Measurements from ENCODE around the gene SGTA. TPM values are rescaled to one million over a fixed set of nuclear protein-coding genes. Genes with fewer than 3 reads are reported as not detected.

SGTA gene
- total RNA-seq, 1 donor from 2014 or later: 49.1 TPM

DNA sequence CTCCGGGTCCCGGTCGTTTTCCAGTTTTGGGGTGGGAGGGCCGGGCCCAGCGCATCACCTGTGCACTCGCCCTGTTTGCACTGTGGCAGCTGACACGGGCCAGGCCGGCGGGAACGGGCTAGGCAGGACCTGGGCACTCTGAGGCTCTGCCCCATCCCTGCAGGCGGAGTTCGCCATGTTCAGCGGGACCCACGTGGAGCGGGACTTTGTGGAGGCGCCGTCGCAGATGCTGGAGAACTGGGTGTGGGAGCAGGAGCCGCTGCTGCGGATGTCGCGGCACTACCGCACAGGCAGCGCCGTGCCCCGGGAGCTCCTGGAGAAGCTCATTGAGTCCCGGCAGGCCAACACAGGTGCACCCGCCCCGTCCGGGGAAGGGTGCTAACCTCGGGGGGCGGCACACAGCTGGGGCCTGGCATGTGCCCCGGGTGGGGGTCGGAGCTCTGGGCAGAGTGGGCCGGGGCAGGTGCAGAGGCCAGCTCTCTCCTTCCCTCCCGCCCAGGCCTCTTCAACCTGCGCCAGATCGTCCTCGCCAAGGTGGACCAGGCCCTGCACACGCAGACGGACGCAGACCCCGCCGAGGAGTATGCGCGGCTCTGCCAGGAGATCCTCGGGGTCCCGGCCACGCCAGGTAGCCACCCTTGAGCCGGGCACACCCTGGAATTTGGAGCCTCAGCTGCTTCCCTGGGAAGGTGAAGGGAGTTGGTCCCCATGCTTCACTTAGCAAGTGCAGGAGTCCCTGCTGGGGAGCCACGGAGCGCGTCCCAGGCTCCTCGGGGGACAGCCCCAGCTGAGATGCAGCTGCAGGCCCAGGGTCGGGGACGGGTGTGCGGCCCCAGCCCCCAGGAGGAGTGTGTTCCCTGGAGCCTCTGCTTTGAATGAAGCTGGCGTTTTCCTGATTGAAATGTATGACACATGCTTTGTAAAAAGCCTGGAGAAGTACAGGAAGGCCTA, 27.3 kb upstream of the SGTA start:
- no peak for DNase-seq (ENCODE audit: low read depth, low spot score)

DNA sequence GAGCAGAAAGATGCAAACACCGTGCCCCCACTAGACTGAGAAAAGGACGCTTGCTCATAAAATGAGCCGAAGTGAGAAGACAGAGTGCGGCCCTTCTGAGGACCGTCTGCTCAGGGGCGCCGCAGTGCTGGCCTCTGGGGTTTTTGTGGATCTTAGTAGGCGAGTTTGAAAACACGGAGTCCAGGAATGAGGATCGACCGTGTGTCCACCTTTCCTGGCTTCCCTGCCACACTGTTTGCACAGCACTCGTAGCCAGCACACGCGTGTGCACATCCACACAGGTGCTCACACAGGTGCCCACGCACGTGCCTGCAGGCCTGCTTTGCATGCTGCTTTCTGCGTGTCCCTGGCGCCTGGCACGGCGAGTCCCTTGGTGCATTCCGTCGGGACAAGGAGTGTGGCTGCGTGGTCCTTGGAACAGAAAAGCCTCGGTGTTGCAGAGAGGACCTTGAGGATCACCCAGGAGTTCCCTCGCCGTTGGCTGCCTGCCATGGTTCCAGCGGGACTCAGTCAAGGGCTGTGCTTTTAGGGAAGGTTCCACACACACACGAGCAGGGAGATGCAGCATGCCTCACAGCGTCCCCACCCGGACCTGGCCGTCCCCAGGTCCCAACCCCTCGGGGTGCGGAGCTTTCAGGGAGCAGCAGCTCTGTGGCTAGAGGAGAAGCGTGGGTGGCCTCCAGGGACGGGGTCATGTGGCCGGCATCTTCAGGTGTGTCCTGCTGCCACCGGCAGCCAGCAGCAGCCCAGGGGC, 26.5 kb upstream of the SGTA start:
- no peak for DNase-seq (ENCODE audit: low read depth, low spot score)

DNA sequence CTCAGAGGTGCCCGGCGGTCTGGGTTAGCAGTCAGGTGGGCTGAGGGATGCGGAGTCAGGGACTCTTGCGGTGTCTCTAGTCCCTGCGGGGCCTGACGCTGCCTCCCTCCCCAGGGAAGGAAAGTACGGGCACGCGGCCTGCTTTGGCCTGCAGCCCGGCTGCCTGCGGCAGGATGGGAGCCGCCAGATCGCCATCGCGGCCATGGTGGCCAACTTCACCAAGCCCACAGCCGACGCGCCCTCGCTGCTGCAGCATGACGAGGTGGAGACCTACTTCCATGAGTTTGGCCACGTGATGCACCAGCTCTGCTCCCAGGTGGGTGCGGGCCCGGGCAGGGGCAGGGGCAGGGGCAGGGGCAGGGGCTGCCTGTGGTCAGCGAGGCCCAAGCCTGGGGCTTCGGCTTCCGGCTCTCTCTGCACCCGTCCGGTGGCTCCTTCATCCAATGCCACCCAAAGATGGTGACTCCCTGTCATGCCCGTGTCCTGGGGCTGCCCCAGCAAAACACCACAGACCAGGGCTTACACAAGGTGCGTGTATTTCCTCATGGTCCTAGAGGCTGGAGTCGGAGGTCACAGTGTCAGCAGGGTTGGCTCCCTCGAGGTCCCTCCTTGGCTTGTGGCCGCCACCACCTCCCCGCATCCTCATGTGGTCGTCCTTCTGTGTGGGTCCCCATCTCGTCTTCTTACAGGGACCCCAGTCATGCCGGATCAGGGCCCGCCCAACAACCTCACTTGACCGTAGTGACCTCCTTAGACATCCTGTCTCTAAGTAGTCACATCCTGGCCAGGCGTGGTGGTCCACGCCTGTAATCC, 25.3 kb upstream of the SGTA start:
- DNase-seq (ENCODE audit: low read depth, low spot score): no peak

DNA sequence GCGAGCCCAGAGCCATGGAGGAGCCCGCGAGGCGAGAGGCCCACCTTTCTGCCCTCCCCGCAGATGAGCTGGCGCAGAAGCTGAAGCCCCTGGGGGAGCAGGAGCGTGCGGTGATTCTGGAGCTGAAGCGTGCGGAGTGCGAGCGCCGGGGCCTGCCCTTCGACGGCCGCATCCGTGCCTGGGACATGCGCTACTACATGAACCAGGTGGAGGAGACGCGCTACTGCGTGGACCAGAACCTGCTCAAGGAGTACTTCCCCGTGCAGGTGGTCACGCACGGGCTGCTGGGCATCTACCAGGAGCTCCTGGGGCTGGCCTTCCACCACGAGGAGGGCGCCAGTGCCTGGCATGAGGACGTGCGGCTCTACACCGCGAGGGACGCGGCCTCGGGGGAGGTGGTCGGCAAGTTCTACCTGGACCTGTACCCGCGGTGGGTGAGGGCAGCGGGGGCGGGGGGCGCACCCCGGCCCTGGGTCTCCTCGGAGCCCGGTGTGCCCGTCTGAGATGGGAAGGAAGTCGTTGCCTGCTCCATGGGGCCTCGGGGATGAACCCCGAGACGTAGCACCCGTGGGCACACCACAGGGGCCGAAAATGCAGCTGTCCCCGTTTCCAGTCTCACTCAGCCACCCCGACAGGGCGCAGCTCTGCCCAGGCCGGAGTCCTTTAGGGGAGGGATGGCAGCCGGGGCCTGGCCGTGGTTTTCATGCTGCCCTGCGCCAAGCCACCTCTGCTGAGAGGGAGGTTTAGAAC, 24.5 kb upstream of the SGTA start:
- no peak for DNase-seq (ENCODE audit: low read depth, low spot score)

DNA sequence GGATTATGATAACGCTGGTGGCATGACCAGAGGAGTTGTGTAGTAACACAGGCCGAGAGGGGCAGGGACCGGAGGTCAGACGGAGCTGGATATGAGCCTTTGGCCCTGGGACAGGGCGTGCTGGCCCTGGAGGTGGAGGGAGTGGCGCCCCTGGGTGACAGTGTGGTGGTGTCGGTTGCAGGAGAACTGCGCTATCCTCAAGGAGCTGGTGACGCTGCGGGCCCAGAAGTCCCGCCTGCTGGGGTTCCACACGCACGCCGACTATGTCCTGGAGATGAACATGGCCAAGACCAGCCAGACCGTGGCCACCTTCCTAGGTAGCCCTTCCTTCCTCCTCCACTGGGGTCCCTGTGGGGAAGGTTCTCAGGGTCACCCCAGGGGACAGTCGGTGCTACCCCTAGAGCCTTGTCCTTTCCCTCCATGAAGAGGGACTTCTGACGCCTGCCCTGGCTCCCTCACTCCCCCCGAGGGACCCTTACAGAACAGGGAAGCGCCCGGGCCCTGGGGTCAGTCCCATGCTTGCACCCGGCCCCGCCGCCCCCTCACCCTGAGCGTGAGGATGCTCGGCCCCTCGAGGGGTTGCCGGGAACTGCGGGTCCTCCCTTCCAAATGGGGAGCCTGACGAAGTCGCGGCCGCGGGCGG, 23.8 kb upstream of the SGTA start:
- no peak for DNase-seq (ENCODE audit: low read depth, low spot score)

DNA sequence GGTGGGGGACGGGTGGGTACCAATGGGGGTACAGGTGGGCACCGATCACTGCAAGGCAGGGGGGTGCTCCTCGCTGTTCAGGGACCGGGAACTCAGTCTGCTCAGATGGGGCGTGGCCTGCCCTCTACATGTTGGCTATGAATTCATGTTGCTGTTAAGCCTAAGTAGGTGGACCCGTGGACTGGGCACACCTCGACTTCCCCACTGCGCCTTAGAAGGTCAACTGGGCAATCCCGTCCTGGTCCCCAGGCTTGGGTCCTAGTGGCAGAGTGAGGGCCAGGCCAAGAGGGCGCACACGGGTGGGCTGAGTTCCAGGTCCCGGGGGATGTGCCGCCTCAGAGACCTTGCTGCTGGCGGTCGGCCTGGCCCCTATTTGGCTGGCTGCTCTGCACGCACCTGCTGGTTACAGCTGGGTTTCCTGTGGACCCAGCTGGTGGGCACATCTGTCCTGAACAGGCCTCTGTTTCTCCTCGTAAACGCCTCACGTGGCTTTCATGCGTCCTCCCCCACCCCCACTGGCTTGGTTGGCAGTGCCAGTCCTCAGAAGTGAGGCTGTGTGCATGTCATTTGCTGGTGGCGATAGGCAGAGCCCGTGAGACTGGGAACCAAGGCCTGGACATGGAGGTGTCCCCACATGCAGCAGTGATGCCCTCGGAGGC, 23.0 kb upstream of the SGTA start:
- DNase-seq (ENCODE audit: low read depth, low spot score): no peak

DNA sequence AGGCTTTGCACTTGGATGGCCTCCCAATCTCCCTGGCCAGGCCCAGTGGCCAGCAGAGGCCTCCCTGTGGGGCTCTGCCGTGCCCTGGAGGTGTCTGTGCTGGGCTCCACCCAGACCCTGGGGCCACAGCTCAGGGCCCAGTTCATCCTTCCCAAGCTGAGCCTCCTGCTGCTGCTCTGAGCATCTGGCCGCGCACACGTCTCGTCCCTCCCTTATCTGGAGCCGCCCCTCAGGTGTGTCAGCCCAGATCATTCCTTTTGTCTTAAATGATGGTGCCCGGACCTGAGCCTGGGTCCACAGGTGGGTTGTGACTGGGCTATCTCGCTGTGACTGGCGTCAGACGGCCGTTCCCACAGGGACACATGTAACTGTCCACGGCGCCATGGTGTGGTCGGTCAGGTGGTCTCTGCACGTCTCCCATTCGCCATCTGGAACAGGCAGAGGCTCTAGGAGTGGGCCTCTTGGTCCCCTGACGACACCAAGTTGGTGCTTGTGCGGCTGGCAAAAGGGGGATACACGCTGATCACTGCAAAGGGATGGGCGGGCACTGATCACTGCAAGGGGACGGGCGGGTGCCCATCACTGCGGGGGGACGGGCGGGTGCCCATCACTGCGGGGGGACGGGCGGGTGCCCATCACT, 22.3 kb upstream of the SGTA start:
- DNase-seq (ENCODE audit: low read depth, low spot score): no peak

DNA sequence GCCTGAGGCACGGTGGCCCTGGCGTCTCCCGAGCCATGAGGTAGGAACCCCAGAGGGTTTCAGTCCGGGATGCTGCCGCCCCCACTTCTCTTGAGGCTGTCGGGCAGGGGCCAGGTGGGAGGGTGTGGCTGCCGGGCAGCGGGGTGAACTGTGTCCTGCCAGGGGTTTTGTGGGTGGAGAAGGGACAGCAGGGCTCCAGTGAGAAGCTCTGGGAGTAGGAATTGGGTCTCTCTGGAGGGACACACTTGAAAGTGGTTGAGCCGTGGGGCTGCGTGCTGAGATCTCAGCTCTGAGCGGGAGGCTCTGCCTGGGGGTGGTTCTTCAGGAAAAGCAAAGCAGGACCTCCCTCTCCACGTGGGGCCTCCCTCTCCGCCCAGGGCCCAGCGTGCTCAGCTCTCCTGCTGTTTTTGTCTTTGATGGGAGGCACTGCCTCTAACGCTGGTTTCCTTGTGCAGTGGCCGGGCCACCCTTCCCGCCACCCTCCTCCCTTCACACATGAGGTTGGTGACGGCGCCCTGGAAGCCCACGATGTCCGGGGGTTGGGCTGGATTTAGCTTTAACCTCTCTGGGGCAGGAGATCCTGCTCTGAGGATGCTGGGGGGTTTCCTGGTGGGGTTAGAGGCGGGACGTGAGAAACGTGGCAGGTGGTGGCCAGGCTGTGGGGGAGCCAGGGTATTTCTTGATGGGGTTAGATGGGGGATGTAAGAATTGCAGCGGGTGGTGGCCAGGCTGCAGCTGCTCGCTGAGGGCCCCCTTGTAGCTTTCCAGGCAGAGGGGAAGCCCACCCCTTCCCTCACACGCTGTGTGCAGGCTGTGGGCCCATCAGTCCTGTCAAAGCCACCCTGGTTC, 21.3 kb upstream of the SGTA start:
- no peak for DNase-seq (ENCODE audit: low read depth, low spot score)

DNA sequence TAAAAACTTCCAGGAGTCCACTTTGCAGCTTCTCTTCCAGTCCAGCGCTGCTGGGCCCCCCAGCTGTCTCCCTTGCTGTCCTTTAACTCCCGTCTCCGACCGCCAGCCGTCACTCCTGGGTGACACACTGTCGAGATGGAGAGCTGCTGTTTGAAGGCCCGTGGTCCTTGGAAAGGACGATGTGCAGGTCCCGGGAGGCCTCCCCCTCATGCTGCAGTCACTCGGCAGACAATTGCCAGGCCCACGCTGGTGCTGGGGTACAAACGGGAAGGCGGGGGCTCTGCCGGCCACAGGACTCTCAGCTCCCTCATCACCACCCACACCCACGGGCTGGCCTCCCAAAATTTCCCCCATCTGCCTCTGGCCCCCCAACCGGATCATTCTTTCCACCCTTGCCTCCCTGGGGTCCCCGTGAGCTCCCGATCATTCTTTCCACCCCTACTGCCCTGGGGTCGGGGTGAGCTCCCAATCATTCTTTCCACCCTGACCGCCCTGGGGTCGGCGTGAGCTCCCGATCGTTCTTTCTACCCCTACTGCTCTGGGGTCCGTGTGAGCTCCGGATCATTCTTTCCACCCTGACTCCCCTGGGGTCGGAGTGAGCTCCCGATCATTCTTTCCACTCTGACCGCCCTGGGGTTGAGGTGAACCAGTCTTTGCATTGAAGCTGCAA, 20.5 kb upstream of the SGTA start:
- no peak for DNase-seq (ENCODE audit: low read depth, low spot score)

DNA sequence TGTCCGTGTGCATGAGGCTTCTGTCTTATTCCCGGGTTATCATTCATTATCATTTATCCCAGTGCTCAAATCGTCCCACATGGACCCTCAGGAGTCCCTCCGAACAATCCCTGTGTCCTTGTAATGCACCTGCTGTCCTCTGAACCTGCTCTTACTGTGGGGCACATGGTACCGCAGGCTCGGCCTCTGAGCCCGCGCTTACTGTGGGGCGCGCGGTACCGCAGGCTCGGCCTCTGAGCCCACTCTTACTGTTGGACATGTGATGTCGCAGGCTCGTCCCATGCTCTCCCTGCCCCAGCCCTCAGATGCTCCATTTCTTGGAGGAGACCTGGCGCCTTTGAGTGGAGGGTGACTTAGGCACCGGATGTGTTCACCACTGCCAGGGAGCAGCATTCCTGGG, 19.8 kb upstream of the SGTA start:
- DNase-seq (ENCODE audit: low read depth, low spot score): no peak

DNA sequence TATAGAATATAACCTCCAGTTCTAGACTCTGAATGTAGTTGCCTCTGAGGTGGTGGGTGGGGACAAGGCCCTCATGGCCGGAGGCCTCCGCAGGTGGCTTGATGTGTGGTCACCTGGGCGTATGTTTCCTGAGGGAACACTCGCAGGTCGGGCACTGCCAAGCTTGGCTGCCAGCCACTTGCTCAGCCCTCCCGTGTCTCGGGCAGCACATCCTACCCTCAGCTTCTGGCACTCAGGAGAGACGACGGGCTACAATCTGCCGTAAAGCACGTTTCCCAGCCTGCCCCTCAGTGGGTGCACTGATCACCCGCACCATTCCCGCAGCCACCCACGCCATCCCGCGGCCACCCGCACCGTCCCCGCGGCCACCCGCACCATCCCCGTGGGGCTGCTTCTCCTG, 17.4 kb upstream of the SGTA start:
- no peak for DNase-seq (ENCODE audit: low read depth, low spot score)

DNA sequence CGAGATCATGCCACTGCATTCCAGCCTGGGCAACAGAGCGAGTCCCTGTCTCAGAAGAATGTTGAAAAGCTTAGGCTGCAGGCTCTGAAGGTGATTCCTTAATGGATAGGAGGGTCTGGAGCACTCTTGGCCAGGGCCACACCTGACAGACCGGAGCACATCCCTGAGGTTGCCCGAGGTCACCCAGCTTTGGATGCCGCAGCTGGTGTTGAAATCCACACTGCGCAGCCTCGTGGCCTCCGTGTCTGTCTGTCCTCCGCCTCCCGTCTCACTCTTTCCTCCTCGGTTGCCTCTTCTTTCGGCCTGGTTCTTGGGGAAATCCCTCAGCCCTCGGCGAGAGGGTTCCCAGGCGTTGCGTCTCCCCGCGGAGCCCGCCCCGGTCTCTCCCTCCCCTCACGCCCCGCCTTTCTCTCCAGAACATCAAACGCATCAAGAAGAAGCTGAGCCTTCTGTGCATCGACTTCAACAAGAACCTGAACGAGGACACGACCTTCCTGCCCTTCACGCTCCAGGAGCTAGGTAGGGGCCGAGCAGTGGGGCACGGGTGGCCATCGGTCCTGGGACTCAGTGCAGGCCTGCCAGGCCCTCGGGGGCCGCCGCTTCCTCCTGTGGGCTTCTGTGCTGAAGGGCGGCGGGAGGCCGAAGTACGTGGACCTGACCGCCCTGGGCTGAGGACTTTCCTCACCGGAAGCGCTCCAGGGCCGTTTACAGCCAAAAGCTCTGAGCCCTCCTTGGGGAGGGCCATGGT, 16.4 kb upstream of the SGTA start:
- no peak for DNase-seq (ENCODE audit: low read depth, low spot score)

DNA sequence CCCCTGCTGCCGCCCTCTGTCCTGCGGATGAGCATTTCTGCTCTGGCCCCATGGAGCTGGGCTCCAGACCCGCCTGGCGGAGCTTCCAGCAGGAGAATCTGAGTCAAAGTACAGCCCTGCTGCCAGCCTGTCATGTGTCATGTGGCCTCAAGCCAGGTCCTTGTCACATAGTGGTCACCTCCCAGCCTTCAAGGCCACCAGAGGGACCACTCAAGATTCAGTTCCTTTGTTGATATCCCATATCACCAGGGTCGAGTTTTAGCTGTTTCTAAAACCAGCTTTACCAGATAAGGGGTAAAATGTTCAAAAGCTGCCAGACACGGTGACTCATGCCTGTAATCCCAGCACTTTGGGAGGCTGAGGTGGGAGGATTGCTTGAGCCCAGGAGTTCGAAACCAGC, 15.7 kb upstream of the SGTA start:
- no peak for DNase-seq (ENCODE audit: low read depth, low spot score)

DNA sequence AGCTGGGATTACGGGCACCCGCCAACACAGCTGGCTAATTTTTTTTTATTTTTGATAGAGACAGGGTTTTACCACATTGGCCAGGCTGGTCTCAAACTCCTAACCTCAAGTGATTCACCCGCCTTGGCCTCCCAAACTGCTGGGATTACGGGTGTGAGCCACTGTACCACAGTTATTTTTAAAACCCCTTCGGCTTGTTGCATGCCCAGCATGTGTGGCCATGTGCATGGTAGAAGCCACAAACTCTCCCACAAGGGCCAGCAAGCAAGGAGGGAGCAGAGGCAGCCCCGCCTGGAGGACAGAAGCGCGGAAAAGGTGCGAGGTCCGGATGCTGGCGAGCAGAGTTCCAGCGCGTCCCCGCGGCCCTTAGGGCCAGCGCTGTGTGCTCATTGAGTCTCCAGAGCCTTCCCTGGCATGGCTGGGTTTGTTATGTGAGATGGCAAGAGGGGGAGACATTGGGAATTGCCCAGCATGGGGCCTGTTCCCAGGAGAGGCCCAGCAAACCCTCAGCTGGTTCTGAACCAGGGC, 15.1 kb upstream of the SGTA start:
- no peak for DNase-seq (ENCODE audit: low read depth, low spot score)

DNA sequence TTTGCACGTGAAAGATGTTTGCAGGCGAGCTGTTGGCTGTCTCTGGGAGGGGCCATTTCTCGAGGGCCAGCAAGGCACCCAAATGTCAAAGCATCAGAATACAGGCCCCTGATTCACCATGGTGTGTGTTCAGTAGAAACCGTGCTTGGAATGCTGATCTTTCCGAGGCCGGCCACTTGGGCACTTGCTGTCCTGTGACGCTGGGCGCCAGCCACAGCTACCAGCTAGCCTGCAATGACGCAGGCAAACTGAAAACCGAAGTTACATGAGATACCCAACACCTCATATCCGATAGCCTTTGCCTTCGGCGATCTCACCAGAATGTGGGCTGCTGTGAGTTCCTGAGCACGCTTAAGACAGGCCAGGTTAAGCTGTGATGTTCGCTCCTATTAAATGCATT, 14.2 kb upstream of the SGTA start:
- no peak for DNase-seq (ENCODE audit: low read depth, low spot score)

DNA sequence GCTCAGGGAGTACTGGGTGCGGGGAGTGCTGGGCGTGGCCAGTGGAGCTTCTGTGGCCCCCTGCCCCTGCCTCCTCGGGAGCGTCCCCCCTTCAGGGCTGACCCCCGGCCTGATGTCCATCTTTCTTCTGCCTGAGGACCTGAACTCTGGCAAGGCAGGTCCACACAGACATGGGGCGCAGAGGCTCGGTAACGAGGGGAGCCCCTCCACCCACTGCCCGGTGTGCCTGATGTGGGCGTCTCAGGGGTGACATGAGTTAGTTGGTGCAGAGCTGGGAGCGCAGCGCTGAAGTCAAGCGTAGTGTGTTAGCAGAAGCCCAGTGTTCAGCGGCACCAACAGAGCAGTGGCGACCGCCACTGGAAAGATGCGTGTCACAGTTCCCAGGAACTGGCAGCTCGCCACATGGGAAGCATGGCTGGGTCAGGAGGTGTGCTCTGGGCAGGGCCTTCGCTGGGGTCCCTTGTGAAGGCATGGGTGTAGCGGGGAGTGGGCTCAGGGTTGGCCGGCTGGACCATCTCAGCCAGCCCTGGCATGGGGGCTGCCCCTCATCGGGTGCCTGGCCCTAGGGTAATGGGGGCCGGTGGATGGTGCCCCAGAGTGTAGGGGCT, 13.7 kb upstream of the SGTA start:
- no peak for DNase-seq (ENCODE audit: low read depth, low spot score)
